K562 (cell line): ENCODE results near the gene TTC24. TPM values are rescaled to one million over a fixed set of nuclear protein-coding genes. Genes with fewer than 3 reads are reported as not detected.

ENCODE experiments used
- ATAC-seq: fragments of 200-7000 bp; cut with Tn5 transposase; 3 replicates; pipeline ENCODE4 v1.9.1; 2020; ENCODE audit warnings: moderate library complexity
- BruUV-seq: library from RNA; stranded (reverse); fragments of 400-500 nt; replicated peaks from 2 replicates; lab custom pipeline; 2021; lab: Mats Ljungman, UMichigan
- CTCF ChIA-PET: fragments of 300-600 bp; formaldehyde crosslinking; extraction: SDS; loops from one replicate; lab custom pipeline; 2021; ENCODE audit warnings: low intra/inter-chr PET ratio; lab: Yijun Ruan, JAX
- POLR2A ChIA-PET: fragments of 300-600, 350-650 bp; sonication (Branson Sonifier 250); formaldehyde crosslinking; extraction: SDS; loops from one replicate; lab custom pipeline; 2021; ENCODE audit warnings: antibody characterized with exemption, inconsistent platforms; lab: Yijun Ruan, JAX
- DNase-seq, 4 experiments: peaks; one replicate each; pipeline versions ENCODE4 v3.0.0 to v3.0.0-alpha.2; 2011 to 2018; ENCODE audit warnings: low spot score in 3 of 4, mixed read lengths in 3 of 4; ENCODE audit errors: extremely low read depth in 1 of 4
- FAIRE-seq: peaks from 2 replicates; lab custom pipeline; 2011; peaks lifted over from hg19 to GRCh38; lab: Jason Lieb, UNC
- H2AFZ ChIP-seq: 2 replicates; pipeline ENCODE4 v1.6.0; 2011; ENCODE audit warnings: low read depth, low read length, control low read depth, inconsistent platforms
- H3K27ac ChIP-seq: fragments of 200-600 bp; 3 replicates; pipeline ENCODE4 v1.8.0; 2011; ENCODE audit warnings: low read depth, mild to moderate bottlenecking, control low read depth, inconsistent platforms, low read length, moderate library complexity, mixed read lengths; ENCODE audit errors: extremely low read depth
- H3K27me3 ChIP-seq, 2 experiments: fragments of 300-600 bp in 1 of 2; 2 replicates in 1 of 2; 3 replicates in 1 of 2; pipeline versions ENCODE4 v1.6.0 to v1.8.0; 2011; ENCODE audit warnings: inconsistent platforms in 2 of 2, low read length in 2 of 2, mild to moderate bottlenecking in 1 of 2, mixed read lengths in 1 of 2, moderate library complexity in 1 of 2; ENCODE audit not compliant: control insufficient read depth in 2 of 2, insufficient read depth in 2 of 2
- H3K36me3 ChIP-seq: fragments of 300-600 bp; 3 replicates; pipeline ENCODE4 v1.8.0; 2011; ENCODE audit warnings: mild to moderate bottlenecking, low read length, inconsistent platforms; ENCODE audit not compliant: control insufficient read depth, insufficient read depth
- H3K4me1 ChIP-seq, 2 experiments: fragments of 200-600 bp in 1 of 2; replicated peaks in 1 of 2; 2 replicates in 1 of 2; 3 replicates in 1 of 2; pipeline versions ENCODE4 v1.5.1 to v1.8.0; 2011; ENCODE audit warnings: inconsistent platforms in 2 of 2, low read length in 2 of 2, mild to moderate bottlenecking in 1 of 2, mixed read lengths in 1 of 2, moderate library complexity in 1 of 2; ENCODE audit not compliant: control insufficient read depth in 2 of 2, insufficient read depth in 2 of 2
- H3K4me2 ChIP-seq: 2 replicates; pipeline ENCODE4 v1.6.1; 2011; ENCODE audit warnings: low read length, control low read depth, inconsistent platforms, mixed read lengths; ENCODE audit not compliant: insufficient read depth
- H3K4me3 ChIP-seq: fragments of 200-600 bp; sonication (generic), shearing (Covaris generic); 2 replicates; pipeline ENCODE4 v1.5.1; 2016; ENCODE audit warnings: control low read depth, inconsistent platforms
- H3K79me2 ChIP-seq: fragments of 200-600 bp; 3 replicates; pipeline ENCODE4 v1.8.0; 2011; ENCODE audit warnings: low read length, inconsistent platforms; ENCODE audit not compliant: control insufficient read depth, insufficient read depth
- H3K9ac ChIP-seq, 2 experiments: 2 replicates each; pipeline versions ENCODE4 v1.6.0 to v1.6.1; 2011; ENCODE audit warnings: low read depth in 2 of 2, low read length in 2 of 2, control low read depth in 1 of 2, inconsistent platforms in 1 of 2, mild to moderate bottlenecking in 1 of 2, mixed read lengths in 1 of 2; ENCODE audit not compliant: insufficient read depth in 1 of 2
- H3K9me1 ChIP-seq: one replicate; pipeline ENCODE4 v1.6.0; 2011; ENCODE audit warnings: inconsistent platforms, mild to moderate bottlenecking, low read length, moderate library complexity; ENCODE audit not compliant: control insufficient read depth, insufficient read depth
- H3K9me3 ChIP-seq: replicated peaks from 2 replicates; pipeline ENCODE4 v1.5.1; 2011; ENCODE audit warnings: low read depth, low read length, inconsistent platforms; ENCODE audit not compliant: control insufficient read depth, insufficient read depth
- H4K20me1 ChIP-seq: replicated peaks from 2 replicates; pipeline ENCODE4 v1.6.1; 2011; ENCODE audit warnings: low read length, inconsistent platforms, mixed read lengths; ENCODE audit not compliant: control insufficient read depth, insufficient read depth
- GTF2A2 ChIP-seq: IDR thresholded peaks from 2 replicates; pipeline ENCODE4 v1.6.1; 2016; ENCODE audit warnings: mild to moderate bottlenecking, missing genetic modification characterization, missing compliant biosample characterization
- NEUROD1 ChIP-seq: fragments of 150-350 bp; IDR thresholded peaks from 2 replicates; pipeline ENCODE4 v1.6.1; 2014; ENCODE audit warnings: borderline replicate concordance, low read length, low read depth; ENCODE audit not compliant: partially characterized antibody
- NR2C1 ChIP-seq, 2 experiments: fragments of 450-650 bp; IDR thresholded peaks; 2 replicates each; pipeline ENCODE4 v1.6.1; 2017; ENCODE audit warnings: mild to moderate bottlenecking in 2 of 2, antibody characterized with exemption in 1 of 2, inconsistent platforms in 1 of 2, missing compliant biosample characterization in 1 of 2, missing genetic modification characterization in 1 of 2
- OTX1 ChIP-seq: fragments of 450-650 bp; formaldehyde crosslinking; IDR thresholded peaks from 2 replicates; pipeline ENCODE4 v1.4.0; 2022; ENCODE audit warnings: mild to moderate bottlenecking
- SAP30 ChIP-seq: fragments of 200-600 bp; sonication (generic); IDR thresholded peaks from 2 replicates; pipeline ENCODE4 v1.6.1; 2012; ENCODE audit warnings: borderline replicate concordance, low read depth, mild to moderate bottlenecking, moderate library complexity, low read length, control low read depth, inconsistent platforms; ENCODE audit not compliant: insufficient read depth, poor library complexity, severe bottlenecking
- U2AF1 ChIP-seq: fragments of 200-400 bp; formaldehyde crosslinking; optimal IDR thresholded peaks from 2 replicates; pipeline ENCODE3; 2017; ENCODE audit warnings: mild to moderate bottlenecking, low read depth, low read length, moderate library complexity
- YBX1 ChIP-seq: fragments of 450-650 bp; IDR thresholded peaks from 2 replicates; pipeline ENCODE4 v1.7.1; 2016; ENCODE audit warnings: mild to moderate bottlenecking
- ZNF778 ChIP-seq: fragments of 450-650 bp; formaldehyde crosslinking; IDR thresholded peaks from 2 replicates; pipeline ENCODE4 v1.4.0; 2020; ENCODE audit warnings: mild to moderate bottlenecking, moderate library complexity
- ZSCAN29 ChIP-seq: fragments of 450-650 bp; IDR thresholded peaks from 2 replicates; pipeline ENCODE4 v1.6.1; 2017
- WGBS: fragments of 100-300 bp; shearing (Covaris generic); methylation state at CpG from one replicate; pipeline ENCODE4 v1.1.6; 2016; ENCODE audit warnings: low coverage, mixed read lengths; ENCODE audit not compliant: insufficient coverage; ENCODE audit errors: missing lambda C conversion rate; 5-methylcytosine and 5-hydroxymethylcytosine counted together
- in situ Hi-C: fragments of 300-500 bp; cut with MboI; formaldehyde crosslinking; loops from 4 replicates; pipeline ENCODE4 v1.15.0; 2018; ENCODE audit warnings: inconsistent platforms, mixed read lengths
- intact Hi-C: fragments of 100-400 bp; cut with micrococcal nuclease; formaldehyde crosslinking; loops from 2 replicates; pipeline ENCODE4 v1.14.2; 2022
- polyA plus RNA-seq, 8 experiments: library from polyadenylated mRNA; depleted of rRNA in 4 of 8; stranded (reverse) in 5 of 8; unstranded in 3 of 8; fragments of >200 nt; fragmentation: Nextera tagmentation in 2 of 8; fragmentation: Illumina TruSeq in 1 of 8; extraction: Ambion mirVana in 2 of 8; extraction: Trizol in 1 of 8; gene quantifications; 2 replicates each; pipeline versions ENCODE4 v1.2.1 to v1.2.3, GENCODE V29; 2011 to 2014; ENCODE audit warnings: inconsistent platforms in 1 of 8, missing spikeins in 1 of 8
- total RNA-seq, 7 experiments: library from RNA; depleted of rRNA in 6 of 7; stranded (reverse); fragments of >200 nt in 6 of 7; fragmentation: Illumina TruSeq in 2 of 7; extraction: Trizol in 2 of 7; gene quantifications; 2 replicates each; pipeline versions ENCODE4 v1.2.1 to v1.2.3, GENCODE V29; 2011 to 2021; ENCODE audit warnings: low replicate concordance in 1 of 7
- TF ChIP-seq, protein P1 (sequence below): sonication (generic); formaldehyde crosslinking; IDR thresholded peaks from 2 replicates; pipeline ENCODE4 v1.9.0; 2022; ENCODE audit warnings: mild to moderate bottlenecking, missing genetic modification reagents
- TF ChIP-seq, protein P2 (sequence below), 2 experiments: IDR thresholded peaks; 2 replicates each; pipeline ENCODE4 v1.6.1; 2012; ENCODE audit warnings: improper control_type of control experiment in 2 of 2, low read depth in 2 of 2, low read length in 2 of 2, borderline replicate concordance in 1 of 2
- TF ChIP-seq, protein P3 (sequence below), 2 experiments: IDR thresholded peaks in 1 of 2; conservative IDR thresholded peaks in 1 of 2; 2 replicates each; pipeline ENCODE4 v1.6.1; 2016; ENCODE audit warnings: low read depth in 2 of 2, mild to moderate bottlenecking in 1 of 2, missing compliant biosample characterization in 1 of 2, missing genetic modification characterization in 1 of 2, moderate library complexity in 1 of 2
- TF ChIP-seq, protein P4 (sequence below): fragments of 450-650 bp; IDR thresholded peaks from 2 replicates; pipeline ENCODE4 v1.6.1; 2016; ENCODE audit warnings: borderline replicate concordance

Gene TTC24
- total and polyA plus RNA-seq, 9 of the 15 experiments (the other 6 are each of a cell fraction or from before 2014, with no cell fraction given): not detected

DNA sequence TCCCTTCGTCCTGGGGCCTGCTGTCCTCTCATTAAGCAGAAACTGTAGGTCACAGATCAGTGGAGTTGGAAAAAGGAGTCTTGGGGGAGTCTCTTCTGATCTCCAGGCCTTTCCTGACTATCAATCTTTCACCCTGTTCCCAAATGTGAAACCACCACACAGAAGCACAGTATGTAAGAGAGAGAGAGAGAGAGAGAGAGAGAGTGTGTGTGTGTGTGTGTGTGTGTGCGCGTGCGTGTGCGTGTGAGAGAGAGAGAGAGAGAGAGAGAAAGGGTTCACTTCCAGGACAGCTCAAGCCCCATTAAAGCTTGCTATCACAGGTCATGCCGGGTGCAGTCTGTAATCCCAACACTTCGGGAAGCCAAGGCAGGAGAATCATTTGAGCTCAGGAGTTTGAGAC, 1.5 kb upstream of the TTC24 start:
- ChIA-PET CTCF (no interaction called here), POLR2A (interaction anchor here (0.6 to 1.3 kb wide), 2 partner anchors 29 to 107 kb away, joined by 3 read pairs; no protein-coding TSS in a partner anchor)
- Histone ChIP-seq H3K9me3 (no peaks in the 10 kb centered on the region), H3K27me3 (no peaks in the 10 kb centered on the region), H3K27ac (no peak overlapping the region), H4K20me1 (no peaks in the 10 kb centered on the region), H3K4me1 (peaks cover 3 to 5% of the 10 kb centered on the region in 2 experiments; a peak in 3 of 5 replicates), H3K36me3 (no peaks in the 10 kb centered on the region), H3K79me2 (no peaks in the 10 kb centered on the region), H3K9ac (no peak overlapping the region), H3K4me3 (no peak overlapping the region), H3K4me2 (no peak overlapping the region), H2AFZ (peak overlapping the region; percentile 26; the same call in 1 of the 2 replicates), H3K9me1 (no peaks in the 10 kb centered on the region)
- in situ Hi-C loops (no loop called here), intact Hi-C loops (no loop called here)
- DNase-seq (no peak), FAIRE-seq (no peak), ATAC-seq (no peak)
- 21% methylated on average over 3 of the region's 7 CpGs for WGBS
- BruUV-seq: no TSS peak
- TF ChIP-seq, protein P1, sequence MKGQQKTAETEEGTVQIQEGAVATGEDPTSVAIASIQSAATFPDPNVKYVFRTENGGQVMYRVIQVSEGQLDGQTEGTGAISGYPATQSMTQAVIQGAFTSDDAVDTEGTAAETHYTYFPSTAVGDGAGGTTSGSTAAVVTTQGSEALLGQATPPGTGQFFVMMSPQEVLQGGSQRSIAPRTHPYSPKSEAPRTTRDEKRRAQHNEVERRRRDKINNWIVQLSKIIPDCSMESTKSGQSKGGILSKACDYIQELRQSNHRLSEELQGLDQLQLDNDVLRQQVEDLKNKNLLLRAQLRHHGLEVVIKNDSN (CRISPR knock-in tag): no peak
- TF ChIP-seq YBX1 (no peak), ZSCAN29 (no peak), OTX1 (CRISPR knock-in tag) (no peak), U2AF1 (no peak), ZNF778 (no peak), SAP30 (no peak), NR2C1 (IDR thresholded peaks at IDR 0.05) (no peak), NR2C1 (tag; IDR thresholded peaks at IDR 0.05) (0 out of 2 replicates have a peak, but pooled peaks have one; percentile 24), NEUROD1 (peak; percentile 25), GTF2A2 (tag) (no peak)
- TF ChIP-seq, protein P2, sequence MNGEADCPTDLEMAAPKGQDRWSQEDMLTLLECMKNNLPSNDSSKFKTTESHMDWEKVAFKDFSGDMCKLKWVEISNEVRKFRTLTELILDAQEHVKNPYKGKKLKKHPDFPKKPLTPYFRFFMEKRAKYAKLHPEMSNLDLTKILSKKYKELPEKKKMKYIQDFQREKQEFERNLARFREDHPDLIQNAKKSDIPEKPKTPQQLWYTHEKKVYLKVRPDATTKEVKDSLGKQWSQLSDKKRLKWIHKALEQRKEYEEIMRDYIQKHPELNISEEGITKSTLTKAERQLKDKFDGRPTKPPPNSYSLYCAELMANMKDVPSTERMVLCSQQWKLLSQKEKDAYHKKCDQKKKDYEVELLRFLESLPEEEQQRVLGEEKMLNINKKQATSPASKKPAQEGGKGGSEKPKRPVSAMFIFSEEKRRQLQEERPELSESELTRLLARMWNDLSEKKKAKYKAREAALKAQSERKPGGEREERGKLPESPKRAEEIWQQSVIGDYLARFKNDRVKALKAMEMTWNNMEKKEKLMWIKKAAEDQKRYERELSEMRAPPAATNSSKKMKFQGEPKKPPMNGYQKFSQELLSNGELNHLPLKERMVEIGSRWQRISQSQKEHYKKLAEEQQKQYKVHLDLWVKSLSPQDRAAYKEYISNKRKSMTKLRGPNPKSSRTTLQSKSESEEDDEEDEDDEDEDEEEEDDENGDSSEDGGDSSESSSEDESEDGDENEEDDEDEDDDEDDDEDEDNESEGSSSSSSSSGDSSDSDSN (IDR thresholded peaks at IDR 0.05; ENCODE audit: borderline replicate concordance in 1 of 2, low read depth in 2 of 2, low read length in 2 of 2): no peak
- TF ChIP-seq, protein P3, sequence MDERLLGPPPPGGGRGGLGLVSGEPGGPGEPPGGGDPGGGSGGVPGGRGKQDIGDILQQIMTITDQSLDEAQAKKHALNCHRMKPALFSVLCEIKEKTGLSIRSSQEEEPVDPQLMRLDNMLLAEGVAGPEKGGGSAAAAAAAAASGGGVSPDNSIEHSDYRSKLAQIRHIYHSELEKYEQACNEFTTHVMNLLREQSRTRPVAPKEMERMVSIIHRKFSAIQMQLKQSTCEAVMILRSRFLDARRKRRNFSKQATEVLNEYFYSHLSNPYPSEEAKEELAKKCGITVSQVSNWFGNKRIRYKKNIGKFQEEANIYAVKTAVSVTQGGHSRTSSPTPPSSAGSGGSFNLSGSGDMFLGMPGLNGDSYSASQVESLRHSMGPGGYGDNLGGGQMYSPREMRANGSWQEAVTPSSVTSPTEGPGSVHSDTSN (CRISPR knock-in tag; IDR thresholded peaks at IDR 0.05; ENCODE audit: low read depth): no peak
- TF ChIP-seq, protein P3 (tag; conservative IDR thresholded peaks at IDR 0.05; ENCODE audit: low read depth): peak; percentile 58; the same call in 1 of the 2 replicates
- TF ChIP-seq, protein P4, sequence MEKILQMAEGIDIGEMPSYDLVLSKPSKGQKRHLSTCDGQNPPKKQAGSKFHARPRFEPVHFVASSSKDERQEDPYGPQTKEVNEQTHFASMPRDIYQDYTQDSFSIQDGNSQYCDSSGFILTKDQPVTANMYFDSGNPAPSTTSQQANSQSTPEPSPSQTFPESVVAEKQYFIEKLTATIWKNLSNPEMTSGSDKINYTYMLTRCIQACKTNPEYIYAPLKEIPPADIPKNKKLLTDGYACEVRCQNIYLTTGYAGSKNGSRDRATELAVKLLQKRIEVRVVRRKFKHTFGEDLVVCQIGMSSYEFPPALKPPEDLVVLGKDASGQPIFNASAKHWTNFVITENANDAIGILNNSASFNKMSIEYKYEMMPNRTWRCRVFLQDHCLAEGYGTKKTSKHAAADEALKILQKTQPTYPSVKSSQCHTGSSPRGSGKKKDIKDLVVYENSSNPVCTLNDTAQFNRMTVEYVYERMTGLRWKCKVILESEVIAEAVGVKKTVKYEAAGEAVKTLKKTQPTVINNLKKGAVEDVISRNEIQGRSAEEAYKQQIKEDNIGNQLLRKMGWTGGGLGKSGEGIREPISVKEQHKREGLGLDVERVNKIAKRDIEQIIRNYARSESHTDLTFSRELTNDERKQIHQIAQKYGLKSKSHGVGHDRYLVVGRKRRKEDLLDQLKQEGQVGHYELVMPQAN: no peak
